ENCODE measurements around the gene SLC25A3. TPM values are rescaled to one million over a fixed set of nuclear protein-coding genes. Genes with fewer than 3 reads are reported as not detected.
"Not testable (repeated sequence)": the region's sequence is repeated elsewhere in the genome, so short reads cannot be mapped to it uniquely, and the experiment has no call there.

Gene SLC25A3
- polyA plus RNA-seq, 1 donor (not counting 4 experiments of a cell fraction or from before 2014, with no cell fraction given): 389 TPM

DNA sequence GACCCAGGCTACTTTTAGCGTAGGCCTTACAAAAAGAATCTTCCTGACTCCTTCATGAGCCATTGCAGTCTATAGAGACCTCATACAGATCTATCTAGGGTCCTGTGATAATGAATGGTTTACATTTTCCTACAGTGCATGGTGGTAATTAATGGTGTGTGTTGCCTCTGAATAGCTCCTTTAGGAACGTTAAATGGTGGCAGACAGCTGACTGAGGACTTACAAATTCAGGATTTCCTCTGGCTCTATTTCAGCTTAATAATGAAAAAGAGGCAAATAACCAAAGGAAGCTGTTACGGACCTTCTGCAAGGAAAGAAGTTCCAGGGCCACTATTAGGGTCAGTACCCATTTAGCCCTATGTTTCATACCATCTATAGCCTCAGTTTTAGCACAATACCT, 46.0 kb downstream of the SLC25A3 start:
- no peaks in the 10 kb centered on the region for H3K36me3 ChIP-seq (ENCODE audit: control insufficient read depth in 2 of 2, extremely low read depth in 1 of 2, insufficient read depth in 2 of 2, low read length in 2 of 2)
- dilution Hi-C loops (cut with MboI; ENCODE audit: extremely low pct_ligation_motif_present, low sequenced_read_pairs): no loop called here

GRCh38 chr12:98642801-98643200, 49.3 kb downstream of the SLC25A3 start:
- H3K4me1 ChIP-seq (ENCODE audit: control insufficient read depth, extremely low read depth, insufficient read depth, low read length); H3K9me1 ChIP-seq (ENCODE audit: control insufficient read depth, extremely low read depth, insufficient read depth, low read length); DNase-seq (ENCODE audit: low read depth, low spot score); H4K20me1 ChIP-seq (ENCODE audit: control insufficient read depth, extremely low read depth, insufficient read depth, low read length); H3K9ac ChIP-seq (ENCODE audit: control insufficient read depth, extremely low read depth, insufficient read depth, low read length); H3K27ac ChIP-seq (ENCODE audit: control insufficient read depth, insufficient read depth, low read length); FAIRE-seq; H3K4me3 ChIP-seq (ENCODE audit: control insufficient read depth in 2 of 3, extremely low read depth in 1 of 3, insufficient read depth in 2 of 3, low read depth in 1 of 3, low read length in 3 of 3); dilution Hi-C loops (cut with MboI; ENCODE audit: extremely low pct_ligation_motif_present, low sequenced_read_pairs); H3K9me3 ChIP-seq (ENCODE audit: control insufficient read depth, low read depth, low read length); H3K36me3 ChIP-seq (ENCODE audit: control insufficient read depth in 2 of 2, extremely low read depth in 1 of 2, insufficient read depth in 2 of 2, low read length in 2 of 2); H3K27me3 ChIP-seq (ENCODE audit: control insufficient read depth, extremely low read depth, insufficient read depth, low read length); H2AFZ ChIP-seq (ENCODE audit: control insufficient read depth, low read length): not testable (repeated sequence)
- peak overlapping the region; percentile 49 for H3K4me2 ChIP-seq (ENCODE audit: control insufficient read depth, extremely low read depth, insufficient read depth, low read depth, low read length)
- peaks cover 77% of the 10 kb centered on the region for H3K79me2 ChIP-seq (ENCODE audit: control insufficient read depth, insufficient read depth, low read length)

More for the DNA sequence above, 46.0 kb downstream of the SLC25A3 start:
- no peak for FAIRE-seq
- DNase-seq (ENCODE audit: low read depth, low spot score): no peak
- no peaks in the 10 kb centered on the region for H3K9me1 ChIP-seq (ENCODE audit: control insufficient read depth, extremely low read depth, insufficient read depth, low read length)
- no peaks in the 10 kb centered on the region for H4K20me1 ChIP-seq (ENCODE audit: control insufficient read depth, extremely low read depth, insufficient read depth, low read length)
- H2AFZ ChIP-seq (ENCODE audit: control insufficient read depth, low read length): no peak overlapping the region
- H3K79me2 ChIP-seq (ENCODE audit: control insufficient read depth, insufficient read depth, low read length): peaks cover 64% of the 10 kb centered on the region
- H3K27me3 ChIP-seq (ENCODE audit: control insufficient read depth, extremely low read depth, insufficient read depth, low read length): no peaks in the 10 kb centered on the region
- no peak for TF ChIP-seq CTCF (optimal IDR thresholded peaks at IDR 0.05 in 1 of 3, IDR thresholded peaks at IDR 0.05 in 1 of 3, conservative IDR thresholded peaks at IDR 0.05 in 1 of 3; ENCODE audit: extremely low read depth in 1 of 3, insufficient read depth in 2 of 3, low read length in 3 of 3)
- no peak for TF ChIP-seq EZH2 (IDR thresholded peaks at IDR 0.05; ENCODE audit: low read length)
- no peak overlapping the region for H3K4me2 ChIP-seq (ENCODE audit: control insufficient read depth, extremely low read depth, insufficient read depth, low read depth, low read length)
- peaks cover 20% of the 10 kb centered on the region for H3K4me1 ChIP-seq (ENCODE audit: control insufficient read depth, extremely low read depth, insufficient read depth, low read length)
- no peak overlapping the region for H3K27ac ChIP-seq (ENCODE audit: control insufficient read depth, insufficient read depth, low read length)
- H3K4me3 ChIP-seq (ENCODE audit: control insufficient read depth in 2 of 3, extremely low read depth in 1 of 3, insufficient read depth in 2 of 3, low read depth in 1 of 3, low read length in 3 of 3): no peak overlapping the region
- no peaks in the 10 kb centered on the region for H3K9me3 ChIP-seq (ENCODE audit: control insufficient read depth, low read depth, low read length)
- H3K9ac ChIP-seq (ENCODE audit: control insufficient read depth, extremely low read depth, insufficient read depth, low read length): no peak overlapping the region

DNA sequence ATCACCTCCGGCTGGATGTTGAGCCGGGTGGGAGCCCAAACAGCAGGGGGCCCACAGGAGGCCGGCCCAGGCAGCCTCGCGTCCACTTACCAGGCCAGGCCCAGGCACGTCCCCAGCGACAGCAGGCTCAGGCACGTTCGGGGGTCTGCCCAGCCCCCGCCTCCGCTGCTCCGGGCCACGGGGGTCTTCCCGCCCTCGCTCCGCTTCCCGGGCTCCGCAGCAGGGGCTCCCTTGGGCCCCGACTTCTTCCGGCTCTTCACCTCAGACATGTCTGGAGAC, 50.9 kb downstream of the SLC25A3 start:
- no peaks in the 10 kb centered on the region for H3K9me3 ChIP-seq (ENCODE audit: control insufficient read depth, low read depth, low read length)
- FAIRE-seq: no peak
- DNase-seq (ENCODE audit: low read depth, low spot score): no peak
- H3K79me2 ChIP-seq (ENCODE audit: control insufficient read depth, insufficient read depth, low read length): peaks cover 66% of the 10 kb centered on the region
- H3K9ac ChIP-seq (ENCODE audit: control insufficient read depth, extremely low read depth, insufficient read depth, low read length): peak overlapping the region; percentile 89
- peak overlapping the region; percentile 71 to 98 (median 87) for H3K4me3 ChIP-seq (ENCODE audit: control insufficient read depth in 2 of 3, extremely low read depth in 1 of 3, insufficient read depth in 2 of 3, low read depth in 1 of 3, low read length in 3 of 3)
- no peaks in the 10 kb centered on the region for H3K9me1 ChIP-seq (ENCODE audit: control insufficient read depth, extremely low read depth, insufficient read depth, low read length)
- no peaks in the 10 kb centered on the region for H4K20me1 ChIP-seq (ENCODE audit: control insufficient read depth, extremely low read depth, insufficient read depth, low read length)
- dilution Hi-C loops (cut with MboI; ENCODE audit: extremely low pct_ligation_motif_present, low sequenced_read_pairs): no loop called here
- peak overlapping the region; percentile 49 for H3K4me2 ChIP-seq (ENCODE audit: control insufficient read depth, extremely low read depth, insufficient read depth, low read depth, low read length)
- TF ChIP-seq CTCF (optimal IDR thresholded peaks at IDR 0.05 in 1 of 3, IDR thresholded peaks at IDR 0.05 in 1 of 3, conservative IDR thresholded peaks at IDR 0.05 in 1 of 3; ENCODE audit: extremely low read depth in 1 of 3, insufficient read depth in 2 of 3, low read length in 3 of 3): peak; percentile 6 to 23 (median 18)
- TF ChIP-seq EZH2 (IDR thresholded peaks at IDR 0.05; ENCODE audit: low read length): no peak
- H3K27ac ChIP-seq (ENCODE audit: control insufficient read depth, insufficient read depth, low read length): peak overlapping the region; percentile 90
- peaks cover 0 to 1% of the 10 kb centered on the region in 2 experiments for H3K36me3 ChIP-seq (ENCODE audit: control insufficient read depth in 2 of 2, extremely low read depth in 1 of 2, insufficient read depth in 2 of 2, low read length in 2 of 2)
- peak overlapping the region; percentile 61 for H2AFZ ChIP-seq (ENCODE audit: control insufficient read depth, low read length)
- peaks cover 9% of the 10 kb centered on the region for H3K4me1 ChIP-seq (ENCODE audit: control insufficient read depth, extremely low read depth, insufficient read depth, low read length)
- H3K27me3 ChIP-seq (ENCODE audit: control insufficient read depth, extremely low read depth, insufficient read depth, low read length): no peaks in the 10 kb centered on the region
